ENCODE results near the gene CAMTA2.
A peak's percentile ranks its signal among the peaks of the same experiment; 100 is the strongest.
"Not testable (repeated sequence)": the region's sequence is repeated elsewhere in the genome, so short reads cannot be mapped to it uniquely, and the experiment has no call there.

The CAMTA2 gene

DNA sequence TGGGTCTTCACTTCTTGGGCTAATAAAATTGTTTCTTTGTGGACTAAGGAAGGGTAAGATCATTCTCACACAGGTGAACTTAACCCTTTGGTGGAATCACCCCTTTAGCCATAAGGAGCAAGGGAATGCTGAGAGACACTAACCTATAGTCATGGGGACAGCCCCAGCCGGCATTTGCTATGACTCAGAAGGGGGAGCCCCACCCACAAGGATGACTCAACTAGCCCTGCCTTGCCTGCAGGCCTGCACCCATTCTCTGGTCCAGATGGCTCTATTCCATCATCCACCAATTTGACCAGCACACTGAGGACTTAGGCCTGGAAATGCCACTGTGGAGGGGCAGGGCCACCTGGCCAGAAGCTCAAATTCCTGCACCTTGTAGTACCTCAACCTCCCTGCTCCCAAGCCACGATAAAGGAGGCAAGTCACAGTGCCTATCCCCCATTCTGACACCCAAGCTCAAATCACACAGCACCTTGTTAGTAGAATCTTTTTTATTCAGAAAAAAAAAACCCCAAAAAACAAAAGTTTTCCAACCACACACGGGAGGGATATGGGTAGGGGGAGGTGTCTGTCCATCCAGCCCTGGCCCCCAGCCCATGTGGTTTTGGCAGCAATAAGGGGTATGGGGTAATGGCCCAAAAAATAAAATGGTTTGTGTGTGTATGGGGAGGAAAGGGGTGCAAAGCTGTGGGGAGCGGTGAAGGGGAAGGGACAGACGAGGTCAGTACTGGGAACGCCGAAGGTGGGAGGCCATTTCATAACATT, 42.1 kb downstream of the CAMTA2 start:
- FAIRE-seq = no peak

DNA sequence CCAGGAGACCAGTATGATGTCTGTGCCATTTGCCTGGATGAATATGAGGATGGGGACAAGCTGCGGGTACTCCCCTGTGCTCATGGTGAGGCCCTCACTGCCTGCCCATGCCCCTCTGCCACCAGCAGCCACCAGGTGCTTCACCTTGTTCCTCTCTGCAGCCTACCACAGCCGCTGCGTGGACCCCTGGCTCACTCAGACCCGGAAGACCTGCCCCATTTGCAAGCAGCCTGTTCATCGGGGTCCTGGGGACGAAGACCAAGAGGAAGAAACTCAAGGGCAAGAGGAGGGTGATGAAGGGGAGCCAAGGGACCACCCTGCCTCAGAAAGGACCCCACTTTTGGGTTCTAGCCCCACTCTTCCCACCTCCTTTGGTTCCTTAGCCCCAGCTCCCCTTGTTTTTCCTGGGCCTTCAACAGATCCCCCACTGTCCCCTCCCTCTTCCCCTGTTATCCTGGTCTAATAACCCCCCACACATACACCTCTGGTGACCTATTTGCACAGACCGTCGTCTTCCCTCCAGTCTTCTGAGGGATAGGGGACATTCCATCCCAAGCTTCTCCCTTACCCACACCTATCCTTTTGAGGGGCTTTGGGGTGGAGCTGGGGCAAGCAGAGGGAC, 42.8 kb downstream of the CAMTA2 start:
- FAIRE-seq = no peak

DNA sequence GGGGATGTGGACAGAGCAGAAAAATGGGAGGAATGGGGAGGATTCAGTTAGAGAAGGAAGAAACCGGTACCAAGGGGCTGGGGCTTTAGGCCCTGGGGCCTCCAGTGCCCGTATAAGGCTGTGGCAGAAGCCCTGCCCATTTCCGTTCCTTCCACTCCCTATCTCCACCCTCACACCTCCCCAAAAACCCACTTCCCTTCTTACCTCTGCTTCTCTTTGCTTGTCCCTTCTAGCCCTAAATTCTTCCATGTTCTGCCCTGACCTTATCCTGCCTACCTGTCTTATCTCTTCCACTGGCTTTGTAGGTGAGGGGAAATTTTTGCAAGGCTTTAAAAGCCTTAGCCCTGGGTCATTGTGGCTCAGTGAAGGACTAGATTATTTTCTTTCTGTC, 43.3 kb downstream of the CAMTA2 start:
- FAIRE-seq = no peak

DNA sequence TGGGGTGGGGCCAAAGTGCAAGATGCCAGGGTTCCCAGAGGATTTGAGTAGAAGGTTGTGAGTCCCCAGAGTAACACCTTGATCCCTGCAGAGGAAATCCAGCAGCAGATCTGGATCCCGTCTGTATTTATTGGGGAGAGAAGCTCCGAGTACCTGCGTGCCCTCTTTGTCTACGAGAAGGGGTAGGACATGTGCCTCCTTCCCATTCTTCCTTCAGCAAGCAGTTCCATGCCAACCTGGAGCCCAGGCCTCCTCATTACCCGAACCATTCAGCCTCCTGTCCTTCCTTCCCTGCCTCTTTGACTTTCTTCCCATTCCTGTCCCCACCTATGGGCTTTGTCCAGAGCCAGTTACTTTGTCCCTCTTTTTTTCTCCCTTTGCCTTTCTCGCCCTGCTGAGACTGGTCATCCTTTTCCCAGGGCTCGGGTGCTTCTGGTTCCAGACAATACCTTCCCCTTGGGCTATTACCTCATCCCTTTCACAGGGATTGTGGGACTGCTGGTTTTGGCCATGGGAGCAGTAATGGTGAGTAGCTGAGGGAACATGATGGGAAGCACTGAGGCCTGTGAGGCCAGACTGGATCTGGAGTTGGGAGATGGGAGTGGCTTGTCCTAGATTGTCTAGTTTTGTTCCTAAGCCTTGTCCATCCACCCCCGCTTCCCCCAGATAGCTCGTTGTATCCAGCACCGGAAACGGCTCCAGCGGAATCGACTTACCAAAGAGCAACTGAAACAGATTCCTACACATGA, 44.5 kb downstream of the CAMTA2 start:
- FAIRE-seq = no peak

DNA sequence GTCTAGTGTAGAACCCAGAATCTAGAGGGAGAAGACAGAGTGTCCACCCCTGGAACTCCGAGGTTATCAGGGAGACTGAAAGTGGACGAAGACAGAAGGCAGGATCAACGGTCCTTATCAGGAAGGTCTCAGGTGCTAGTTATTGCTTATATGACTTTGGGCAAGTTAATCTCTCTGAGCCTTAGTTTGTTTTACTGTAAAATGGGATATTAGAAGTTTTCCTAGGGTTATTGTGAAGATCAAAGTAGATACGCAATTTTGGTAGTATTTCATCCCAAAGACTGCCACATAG, 46.2 kb downstream of the CAMTA2 start:
- FAIRE-seq = no peak

DNA sequence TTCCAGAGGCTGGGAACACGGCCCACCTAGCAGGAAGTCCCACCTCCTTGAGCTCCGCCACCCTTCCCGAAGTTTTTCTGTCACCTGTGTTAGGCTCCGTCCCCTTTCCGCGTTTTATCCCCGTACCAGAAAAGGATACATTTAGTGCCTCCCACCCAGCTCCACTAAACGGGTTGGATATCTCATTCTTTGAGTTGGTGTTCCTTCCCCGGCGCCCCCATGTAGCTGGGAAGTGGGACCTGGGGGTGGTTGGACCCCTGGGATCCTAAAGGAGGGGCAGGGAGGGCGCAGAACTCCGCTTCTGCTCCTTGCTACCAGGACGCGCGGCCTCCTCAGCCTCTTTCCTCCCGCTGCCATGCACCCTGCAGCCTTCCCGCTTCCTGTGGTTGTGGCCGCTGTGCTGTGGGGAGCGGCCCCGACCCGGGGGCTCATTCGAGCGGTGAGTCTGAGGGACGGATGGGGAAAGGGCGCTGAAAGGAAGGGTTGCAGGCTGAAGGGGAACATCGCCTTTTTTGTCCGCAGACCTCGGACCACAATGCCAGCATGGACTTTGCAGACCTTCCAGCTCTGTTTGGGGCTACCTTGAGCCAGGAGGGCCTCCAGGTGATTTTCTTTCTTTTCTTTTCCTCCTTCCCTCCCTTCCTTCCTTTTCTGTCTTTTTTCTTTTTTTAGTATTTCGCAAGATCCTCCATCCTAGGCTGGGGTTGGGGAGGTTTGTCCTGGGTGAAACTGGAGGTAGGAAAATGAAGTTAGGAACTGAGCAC, 46.7 kb downstream of the CAMTA2 start:
- FAIRE-seq = no peak

DNA sequence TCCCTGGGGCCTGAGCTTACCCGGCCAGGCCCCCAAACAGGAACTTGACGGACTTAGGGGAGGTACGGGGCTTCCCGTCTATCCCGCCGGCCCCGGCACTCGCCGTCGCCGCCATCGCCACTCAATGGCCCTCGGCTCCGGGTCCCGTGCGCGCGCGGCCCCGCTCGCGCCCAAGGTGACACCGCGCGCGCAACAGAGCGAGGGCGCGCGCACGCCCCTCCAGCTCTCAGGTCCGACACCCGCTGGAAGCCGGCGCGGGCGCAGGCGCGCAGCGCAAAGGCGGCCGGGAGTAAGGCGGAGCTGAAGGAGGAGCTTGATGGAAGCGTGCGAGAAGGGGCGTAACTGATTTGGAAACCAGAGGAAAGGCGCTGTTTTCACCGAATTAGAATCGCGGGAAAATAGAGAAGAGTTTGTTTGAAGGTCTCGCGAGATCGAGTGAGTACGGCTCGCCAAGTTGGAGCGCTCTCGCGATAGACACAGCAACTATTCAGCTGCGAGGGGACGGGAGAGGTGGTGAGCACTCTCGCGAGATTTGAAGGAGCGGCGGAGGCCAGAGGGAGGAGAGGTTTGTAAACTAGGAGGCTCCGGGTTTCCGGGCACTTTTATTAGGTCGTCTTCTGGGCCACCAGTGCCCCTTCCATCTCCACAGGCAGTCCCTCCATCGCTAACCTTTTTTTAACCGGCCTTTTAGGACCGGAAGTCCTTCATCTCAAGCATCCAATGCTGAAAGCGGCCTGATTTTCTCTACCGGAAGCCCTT, 47.5 kb downstream of the CAMTA2 start, which contains the start of the genes RNF167 and SLC25A11:
RNF167 (plus strand) TSS at position 473 of the 759 bp plus-strand sequence. CDS start 642 bp downstream, outside the sequence.
SLC25A11 (minus strand) TSS at position 251 of the 759 bp plus-strand sequence; CDS start at position 115, 136 bp downstream.
- peak; percentile 97 for FAIRE-seq

DNA sequence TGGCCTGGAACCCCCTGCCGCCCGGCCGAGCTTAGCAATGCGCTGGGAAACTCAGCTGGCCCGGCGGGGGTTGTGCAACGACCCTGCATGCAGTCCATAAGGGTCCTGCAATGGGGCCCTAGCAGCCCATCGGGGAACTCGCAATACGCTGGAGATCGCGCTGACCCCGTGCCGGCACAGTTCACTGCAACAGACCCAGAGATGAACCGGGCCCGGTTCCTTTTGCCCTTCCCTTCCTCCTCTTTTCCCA, 48.0 kb downstream of the CAMTA2 start:
- no peak for FAIRE-seq

DNA sequence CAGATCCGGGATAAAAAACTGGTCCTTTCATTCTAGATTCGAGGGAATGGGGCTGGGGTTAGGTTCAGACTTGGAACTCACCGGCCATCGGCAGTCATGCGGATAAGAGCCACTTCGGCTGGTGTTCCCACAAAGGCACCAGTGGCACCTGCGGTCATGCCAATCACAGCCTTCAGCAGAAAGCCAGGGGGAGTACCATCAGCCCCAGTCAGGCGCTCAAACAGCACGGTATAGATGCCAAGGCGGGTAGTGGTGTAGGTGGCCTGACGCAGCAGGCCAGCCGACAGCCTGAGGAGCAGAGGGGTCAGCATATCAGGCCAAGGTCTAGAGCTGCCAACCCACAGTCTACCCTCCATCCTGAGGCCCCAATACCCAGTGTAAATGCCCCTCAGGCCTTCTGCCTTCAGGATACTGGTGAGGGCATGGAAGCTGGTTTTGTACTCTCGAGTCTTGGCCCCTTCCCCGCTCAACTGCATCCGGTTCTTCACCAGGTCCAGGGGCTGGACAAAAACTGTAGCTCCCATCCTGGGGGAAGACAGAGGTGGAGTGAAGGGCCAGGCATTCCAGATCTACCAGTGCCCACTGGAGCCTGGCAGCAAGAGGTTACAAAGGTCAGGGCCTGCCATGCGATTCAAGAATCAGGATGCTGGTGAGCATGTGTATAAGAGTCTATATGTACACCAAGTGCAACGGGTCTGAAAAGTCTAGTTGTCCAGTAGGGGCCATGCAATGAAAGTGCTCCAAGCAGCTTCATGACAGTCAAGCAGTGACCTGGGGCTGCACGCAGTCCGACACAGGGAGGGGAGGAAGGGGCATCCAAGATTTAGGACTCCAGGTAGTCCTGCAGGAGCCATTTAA, 48.6 kb downstream of the CAMTA2 start:
- FAIRE-seq = no peak

DNA sequence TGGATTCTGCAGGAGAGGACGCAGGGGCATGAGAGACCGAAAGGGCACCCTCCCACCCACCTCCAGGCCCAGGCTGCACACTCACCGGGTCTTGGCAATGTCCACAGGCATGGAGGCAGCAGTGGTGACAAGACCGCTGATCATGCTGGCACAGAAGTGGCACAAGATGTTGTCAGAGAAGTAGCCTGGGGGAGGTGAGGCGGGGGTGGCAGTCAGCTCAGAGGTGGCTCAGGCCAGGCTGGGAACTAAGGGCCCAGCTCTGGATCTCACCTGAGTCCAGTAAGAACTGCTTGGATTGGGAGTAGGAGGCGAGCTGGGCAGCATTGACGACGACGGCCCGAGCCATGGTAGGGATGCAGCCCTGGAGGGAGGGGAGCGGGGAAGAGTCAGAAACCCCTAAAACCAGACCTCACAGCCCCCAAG, 49.4 kb downstream of the CAMTA2 start:
- no peak for FAIRE-seq

DNA sequence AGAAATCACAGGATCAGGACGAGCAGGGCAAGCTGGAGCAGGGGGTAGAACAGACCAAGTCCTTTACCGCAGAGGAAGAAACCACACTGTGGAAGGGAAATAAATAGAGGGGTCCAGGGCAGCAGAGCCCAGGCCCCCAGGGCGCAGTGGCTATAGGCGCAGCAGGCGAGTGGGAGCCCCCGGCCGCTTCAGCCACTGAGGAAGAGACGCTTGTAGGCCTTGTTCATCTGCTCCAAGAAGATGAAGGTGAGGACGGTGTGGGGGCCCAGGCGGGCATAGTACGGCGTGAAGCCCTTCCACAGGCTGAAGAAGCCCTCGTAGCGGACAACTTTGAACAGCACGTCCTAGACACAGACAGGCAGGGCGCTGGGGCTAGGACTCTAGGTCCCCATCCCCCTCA, 49.9 kb downstream of the CAMTA2 start:
- no peak for FAIRE-seq

DNA sequence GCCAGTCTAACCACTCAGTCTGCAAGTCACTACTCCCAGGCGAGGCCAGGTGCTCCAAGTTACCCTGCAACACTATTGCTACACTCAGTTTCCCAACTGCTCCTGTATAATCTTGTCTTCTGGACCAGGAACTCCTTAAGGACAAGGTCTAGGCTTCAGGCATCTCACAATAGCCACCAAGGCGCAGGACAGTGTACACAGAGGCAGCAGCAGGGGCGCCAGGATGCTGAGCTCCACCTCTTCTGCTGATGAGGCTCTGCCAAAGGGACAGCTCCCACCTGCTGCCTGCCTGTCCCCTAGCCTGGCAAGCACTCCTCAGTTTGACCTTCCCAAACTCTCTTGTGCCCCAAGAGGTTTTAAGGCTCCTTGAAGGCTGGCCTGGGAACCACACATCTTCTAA, 51.0 kb downstream of the CAMTA2 start:
- FAIRE-seq = no peak

DNA sequence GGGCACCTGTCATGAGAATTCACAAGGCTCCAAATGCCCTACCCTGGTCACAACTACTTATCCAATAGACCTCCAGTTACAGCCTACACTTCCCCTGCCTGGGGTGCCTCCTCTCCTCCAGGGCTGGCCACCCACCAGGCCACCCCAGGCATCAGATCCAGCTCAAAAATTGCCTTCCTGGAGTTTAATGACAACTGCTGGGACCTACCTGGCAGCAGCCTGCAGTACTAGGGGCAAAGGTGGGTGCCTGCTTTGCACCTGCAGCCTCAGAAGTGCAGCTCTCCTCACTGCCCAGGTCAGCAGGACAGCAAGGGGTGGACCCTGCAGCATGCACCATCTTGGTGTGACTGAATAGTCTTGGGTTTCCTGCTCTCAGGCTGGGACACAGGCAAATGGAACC, 51.8 kb downstream of the CAMTA2 start:
- FAIRE-seq = no peak

DNA sequence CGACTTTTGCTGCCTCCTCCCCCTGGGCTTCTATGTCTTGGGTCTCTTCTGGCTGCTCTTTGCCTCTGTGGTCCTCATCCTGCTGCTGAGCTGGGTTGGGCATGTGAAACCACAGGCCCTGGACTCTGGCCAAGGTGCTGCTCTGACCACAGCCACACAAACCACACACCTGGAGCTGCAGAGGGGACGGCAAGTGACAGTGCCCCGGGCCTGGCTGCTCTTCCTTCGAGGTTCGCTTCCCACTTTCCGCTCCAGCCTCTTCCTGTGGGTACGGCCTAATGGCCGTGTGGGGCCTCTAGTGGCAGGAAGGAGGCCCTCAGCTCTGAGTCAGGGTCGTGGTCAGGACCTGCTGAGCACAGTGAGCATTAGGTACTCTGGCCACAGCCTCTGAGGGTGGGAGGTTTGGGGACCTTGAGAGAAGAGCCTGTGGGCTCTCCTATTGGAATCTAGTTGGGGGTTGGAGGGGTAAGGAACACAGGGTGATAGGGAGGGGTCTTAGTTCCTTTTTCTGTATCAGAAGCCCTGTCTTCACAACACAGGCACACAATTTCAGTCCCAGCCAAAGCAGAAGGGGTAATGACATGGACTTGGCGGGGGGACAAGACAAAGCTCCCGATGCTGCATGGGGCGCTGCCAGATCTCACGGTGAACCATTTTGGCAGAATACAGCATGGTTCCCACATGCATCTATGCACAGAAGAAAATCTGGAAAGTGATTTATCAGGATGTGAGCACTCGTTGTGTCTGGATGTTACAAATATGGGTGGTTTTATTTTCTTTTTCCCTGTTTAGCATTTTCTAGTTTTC, 53.1 kb downstream of the CAMTA2 start:
- no peak for FAIRE-seq

DNA sequence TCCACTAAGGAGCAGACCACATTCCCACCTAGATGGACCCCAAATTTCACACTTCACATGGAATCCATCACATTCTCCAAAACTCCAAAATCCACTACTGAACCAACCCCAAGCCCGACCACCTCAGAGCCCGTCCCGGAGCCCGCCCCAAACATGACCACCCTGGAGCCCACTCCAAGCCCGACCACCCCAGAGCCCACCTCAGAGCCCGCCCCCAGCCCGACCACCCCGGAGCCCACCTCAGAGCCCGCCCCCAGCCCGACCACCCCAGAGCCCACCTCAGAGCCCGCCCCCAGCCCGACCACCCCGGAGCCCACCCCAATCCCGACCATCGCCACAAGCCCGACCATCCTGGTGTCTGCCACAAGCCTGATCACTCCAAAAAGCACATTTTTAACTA, 53.8 kb downstream of the CAMTA2 start:
- FAIRE-seq = no peak

DNA sequence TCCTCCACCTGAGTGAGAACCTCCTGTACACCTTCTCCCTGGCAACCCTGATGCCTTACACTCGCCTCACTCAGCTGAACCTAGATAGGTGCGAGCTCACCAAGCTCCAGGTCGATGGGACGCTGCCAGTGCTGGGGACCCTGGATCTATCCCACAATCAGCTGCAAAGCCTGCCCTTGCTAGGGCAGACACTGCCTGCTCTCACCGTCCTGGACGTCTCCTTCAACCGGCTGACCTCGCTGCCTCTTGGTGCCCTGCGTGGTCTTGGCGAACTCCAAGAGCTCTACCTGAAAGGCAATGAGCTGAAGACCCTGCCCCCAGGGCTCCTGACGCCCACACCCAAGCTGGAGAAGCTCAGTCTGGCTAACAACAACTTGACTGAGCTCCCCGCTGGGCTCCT, 54.7 kb downstream of the CAMTA2 start:
- FAIRE-seq = no peak

DNA sequence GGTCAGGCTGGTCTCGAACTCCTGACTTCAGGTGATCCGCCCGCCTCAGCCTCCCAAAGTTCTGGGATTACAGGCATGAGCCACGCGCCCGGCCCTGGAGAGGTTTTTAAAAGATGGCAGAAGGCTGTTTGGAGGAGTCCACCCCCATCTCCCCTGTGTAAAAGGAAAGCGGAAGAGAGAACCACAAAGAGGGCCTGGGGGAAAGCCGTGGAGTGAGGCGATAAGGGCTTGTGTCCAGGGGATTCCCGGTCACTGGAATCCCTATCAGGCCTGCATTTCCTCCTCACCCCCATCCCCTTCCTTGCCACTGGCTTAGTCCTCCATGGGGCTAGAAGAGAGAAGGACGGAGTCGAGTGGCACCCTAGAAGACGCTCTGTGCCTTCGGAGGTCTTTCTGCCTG, 55.5 kb downstream of the CAMTA2 start, which contains the start of gene GP1BA:
GP1BA (plus strand) TSS at position 315 of the 400 bp plus-strand sequence. CDS start 328 bp downstream, outside the sequence.
- FAIRE-seq = no peak

DNA sequence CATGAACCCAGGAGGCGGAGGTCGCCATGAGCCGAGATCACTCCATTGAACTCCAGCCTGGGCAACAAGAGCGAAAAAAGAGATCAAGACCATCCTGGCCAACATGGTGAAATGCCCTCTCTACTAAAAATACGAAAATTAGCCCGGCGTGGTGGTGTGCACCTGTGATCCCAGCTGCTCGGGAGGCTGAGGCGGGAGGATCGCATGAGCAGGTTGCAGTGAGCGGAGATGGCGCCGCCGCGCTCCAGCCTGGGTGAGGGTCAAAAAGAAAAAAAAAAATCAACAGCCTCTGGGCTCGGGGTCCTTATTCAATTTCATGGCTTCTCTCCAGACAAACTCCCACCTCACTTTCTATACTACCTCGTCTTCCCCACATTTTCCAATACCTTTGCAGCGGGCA, 58.6 kb downstream of the CAMTA2 start:
- FAIRE-seq = no peak

DNA sequence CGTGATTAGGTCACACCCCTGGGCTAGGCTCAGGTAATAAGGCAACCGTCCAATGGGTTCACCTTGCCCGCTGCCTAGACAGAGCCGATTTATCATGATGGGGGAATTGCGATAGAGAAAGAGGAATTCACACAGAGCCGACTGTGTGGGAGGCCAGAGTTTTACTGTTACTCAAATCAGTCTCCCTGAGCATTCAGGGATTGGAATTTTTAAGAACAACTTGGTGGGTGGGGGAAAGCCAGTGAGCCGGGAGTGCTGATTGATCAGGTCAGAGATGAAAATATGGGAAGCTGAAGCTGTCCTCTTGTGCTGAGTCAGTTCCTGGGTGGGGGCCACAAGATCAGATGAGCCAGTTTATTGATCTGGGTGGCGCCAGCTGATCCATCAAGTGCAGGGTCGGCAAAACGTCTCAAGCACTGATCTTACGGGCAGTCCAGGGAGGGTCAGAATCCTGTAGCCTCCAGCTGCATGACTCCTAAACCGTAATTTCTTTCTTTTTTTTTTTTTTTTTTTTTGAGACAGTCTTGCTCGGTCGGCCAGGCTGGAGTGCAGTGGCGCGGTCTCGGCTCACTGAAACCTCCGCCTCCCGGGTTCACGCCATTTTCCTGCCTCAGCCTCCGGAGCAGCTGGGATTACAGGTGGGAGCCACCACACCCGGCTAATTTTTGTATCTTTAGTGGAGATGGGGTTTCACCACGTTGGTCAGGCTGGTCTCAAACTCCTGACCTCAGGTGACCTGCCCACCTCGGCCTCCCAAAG, 60.7 kb downstream of the CAMTA2 start:
- FAIRE-seq = not testable (repeated sequence)

DNA sequence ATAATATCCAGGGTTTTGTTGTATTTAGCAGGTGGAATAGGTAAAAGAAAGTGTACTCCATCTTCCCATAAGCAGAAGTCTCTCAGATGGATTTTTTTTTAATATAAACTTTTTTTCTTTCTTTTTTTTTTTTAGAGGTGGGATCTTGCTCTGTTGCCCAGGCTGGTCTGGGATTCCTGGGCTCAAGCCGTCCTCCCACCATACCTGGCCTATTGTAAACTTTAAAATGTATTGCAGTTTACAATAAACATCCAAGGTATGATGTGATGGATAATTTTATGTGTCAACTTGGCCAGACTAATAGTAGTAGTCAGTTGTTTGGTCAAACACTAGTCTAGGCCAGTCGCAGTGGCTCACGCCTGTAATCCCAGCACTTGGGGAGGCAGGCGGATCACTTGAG, 66.2 kb downstream of the CAMTA2 start:
- no peak for FAIRE-seq
